ENCODE results near the gene GNAQ.

Gene GNAQ

DNA sequence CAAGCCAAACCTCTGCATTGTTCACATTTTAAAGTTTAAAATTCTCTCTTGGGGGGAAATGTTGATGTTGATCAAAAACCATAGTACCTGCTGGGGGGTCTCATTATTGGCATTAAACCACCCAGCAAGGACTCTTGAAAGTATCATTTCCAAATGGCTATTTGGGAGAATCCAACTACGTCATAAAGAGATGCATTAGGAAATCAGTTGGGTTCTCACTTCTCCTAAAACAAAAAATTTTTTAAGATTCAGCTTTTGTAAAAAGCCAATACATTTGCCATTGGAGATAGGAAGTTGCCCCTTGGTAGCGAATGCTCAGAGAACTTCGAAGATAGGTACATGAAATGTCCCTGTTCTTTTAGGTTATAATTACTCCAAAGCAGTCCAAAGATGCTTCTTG is 96.4 kb downstream of the GNAQ start:
- no peak overlapping the region for H3K4me3 Mint-ChIP-seq

DNA sequence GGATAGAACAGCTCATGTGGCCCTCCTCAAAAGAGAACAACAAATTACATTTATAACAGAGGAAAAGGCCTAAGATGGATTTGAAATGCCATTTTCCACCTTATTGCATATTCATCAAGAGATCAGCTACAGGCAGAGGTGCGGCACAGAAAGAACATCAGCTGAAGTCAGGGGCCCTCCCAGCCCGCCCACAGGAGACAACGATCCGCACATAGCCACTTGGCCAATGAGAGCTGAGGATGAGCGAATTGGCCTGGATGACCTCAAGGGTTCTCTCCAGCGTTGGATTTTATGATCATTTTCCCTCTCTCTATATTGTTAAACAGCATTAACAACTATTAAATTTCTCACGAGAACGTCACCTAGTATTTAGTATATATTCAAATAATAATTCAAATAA is 97.6 kb downstream of the GNAQ start:
- Mint-ChIP-seq H3K4me3 (no peak overlapping the region), H3K27me3 (peaks cover 22% of the 10 kb centered on the region), H3K36me3 (no peaks in the 10 kb centered on the region), H3K27ac (no peak overlapping the region), H3K9me3 (no peaks in the 10 kb centered on the region), H3K4me1 (peaks cover 9% of the 10 kb centered on the region)
- ATAC-seq: no peak

More for the DNA sequence above, 96.4 kb downstream of the GNAQ start:
- Mint-ChIP-seq H3K27ac (no peak overlapping the region), H3K4me1 (peaks cover 9% of the 10 kb centered on the region), H3K27me3 (peaks cover 22% of the 10 kb centered on the region), H3K36me3 (no peaks in the 10 kb centered on the region), H3K9me3 (no peaks in the 10 kb centered on the region)
- ATAC-seq: no peak

DNA sequence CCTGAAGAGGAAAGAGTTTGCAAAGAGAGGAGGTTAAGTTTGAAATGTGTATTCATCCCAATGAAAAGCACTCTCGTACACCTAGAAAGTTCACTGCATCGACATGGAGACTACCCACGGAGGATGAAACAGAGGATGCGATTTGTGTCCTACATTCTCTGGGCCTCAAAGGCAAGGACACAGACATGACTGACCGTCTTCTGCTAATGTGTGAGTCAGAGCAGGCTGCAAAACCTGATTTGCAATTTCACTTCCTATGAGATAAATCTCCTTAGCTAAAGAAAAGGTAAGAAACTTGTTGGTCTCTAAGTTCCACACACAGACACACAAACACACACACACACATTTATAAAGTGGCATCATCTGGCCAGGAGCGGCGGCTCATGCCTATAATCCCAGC is 98.6 kb downstream of the GNAQ start:
- no peak for ATAC-seq
- H3K27me3 Mint-ChIP-seq: peaks cover 22% of the 10 kb centered on the region
- H3K9me3 Mint-ChIP-seq: no peaks in the 10 kb centered on the region
- peaks cover 9% of the 10 kb centered on the region for H3K4me1 Mint-ChIP-seq
- H3K36me3 Mint-ChIP-seq: no peaks in the 10 kb centered on the region
- H3K4me3 Mint-ChIP-seq: no peak overlapping the region
- H3K27ac Mint-ChIP-seq: no peak overlapping the region

DNA sequence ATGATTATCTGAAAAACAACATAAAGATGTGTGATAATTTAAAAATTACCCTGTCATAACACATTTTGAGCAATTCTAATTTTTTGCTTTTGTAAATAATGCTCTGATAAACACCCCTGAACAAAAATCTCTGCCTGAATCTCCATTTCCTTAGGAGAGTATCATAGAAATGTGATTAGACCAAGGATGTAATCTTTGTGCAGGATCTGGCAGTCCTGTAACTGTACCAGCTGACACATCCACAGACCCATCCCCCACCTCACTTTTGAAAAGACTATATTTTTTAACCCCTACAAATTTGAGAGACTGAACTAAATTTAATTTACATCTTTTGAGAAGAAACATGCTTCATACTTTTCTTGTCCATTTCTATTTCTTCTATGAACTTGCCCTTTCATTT is 101.7 kb downstream of the GNAQ start:
- no peaks in the 10 kb centered on the region for H3K4me1 Mint-ChIP-seq
- no peaks in the 10 kb centered on the region for H3K9me3 Mint-ChIP-seq

DNA sequence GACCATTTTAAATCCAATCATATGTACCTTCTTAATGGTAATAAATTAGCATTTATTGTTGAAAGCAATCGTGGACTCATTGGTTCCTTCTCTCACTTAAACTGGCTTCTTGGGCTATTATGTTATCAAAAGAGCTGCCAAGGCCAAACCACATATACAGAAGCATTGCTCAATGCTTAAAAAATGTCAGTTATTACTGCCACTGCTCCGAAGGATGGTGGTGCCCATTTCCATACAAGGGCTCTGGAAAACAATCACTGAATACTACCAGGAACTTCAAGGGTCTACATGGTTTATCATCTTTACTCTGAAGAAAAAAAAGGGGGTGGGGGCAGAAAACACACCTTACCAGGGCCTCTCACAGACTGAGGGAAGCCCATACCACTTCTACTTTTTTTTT is 104.3 kb downstream of the GNAQ start:
- Mint-ChIP-seq H3K27ac (no peak overlapping the region), H3K4me1 (no peaks in the 10 kb centered on the region), H3K36me3 (no peaks in the 10 kb centered on the region), H3K27me3 (peaks cover 13% of the 10 kb centered on the region), H3K9me3 (no peaks in the 10 kb centered on the region), H3K4me3 (no peak overlapping the region)
- ATAC-seq: no peak

More for the DNA sequence above, 101.7 kb downstream of the GNAQ start:
- ATAC-seq: no peak
- Mint-ChIP-seq H3K27me3 (peaks cover 22% of the 10 kb centered on the region), H3K27ac (no peak overlapping the region), H3K36me3 (no peaks in the 10 kb centered on the region), H3K4me3 (no peak overlapping the region)

DNA sequence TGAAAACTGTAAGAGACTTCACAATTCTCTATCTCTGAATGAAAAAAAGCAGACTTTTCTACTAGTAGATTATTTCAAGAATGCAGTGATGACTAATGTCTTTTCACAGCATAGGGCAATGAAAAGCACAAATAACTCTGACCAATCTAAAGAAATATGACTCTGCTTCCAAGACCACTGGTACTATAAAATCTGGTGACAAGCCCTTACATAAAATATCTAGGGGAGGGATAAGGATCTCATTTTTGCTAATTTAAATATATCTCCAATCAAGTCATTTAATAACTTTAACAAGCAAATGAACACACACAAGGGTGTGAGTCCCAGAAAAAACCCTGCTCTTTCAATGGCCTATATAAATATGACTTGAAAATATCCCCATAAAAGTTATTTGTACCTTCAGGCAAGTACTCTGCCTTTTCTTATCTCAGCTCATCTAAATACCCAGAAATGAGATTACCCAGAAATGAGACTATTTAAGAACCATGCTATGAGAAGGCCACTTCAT is 105.2 kb downstream of the GNAQ start:
- Mint-ChIP-seq H3K9me3 (no peaks in the 10 kb centered on the region), H3K27ac (no peak overlapping the region), H3K4me1 (no peaks in the 10 kb centered on the region), H3K27me3 (peaks cover 7% of the 10 kb centered on the region), H3K36me3 (no peaks in the 10 kb centered on the region), H3K4me3 (no peak overlapping the region)
- no peak for ATAC-seq

DNA sequence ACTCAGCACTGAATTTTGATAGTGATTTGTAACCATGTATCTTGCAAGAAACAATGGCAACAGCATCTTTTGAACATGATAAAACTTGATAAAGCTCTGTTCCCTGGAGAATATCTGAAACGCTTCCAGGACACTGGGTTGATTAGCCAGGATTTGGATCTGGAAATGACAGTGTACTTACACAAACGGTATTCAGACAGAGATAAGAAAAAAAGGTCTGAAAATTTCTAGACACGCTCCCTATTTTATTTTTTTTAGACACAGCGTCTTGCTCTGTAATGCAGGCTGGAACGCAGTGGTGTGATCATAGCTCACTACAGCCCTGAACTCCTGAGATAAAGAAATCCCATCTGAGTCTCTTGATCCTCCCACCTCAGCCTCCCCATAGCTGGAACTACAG is 109.0 kb downstream of the GNAQ start:
- H3K27me3 Mint-ChIP-seq: no peaks in the 10 kb centered on the region
- no peak overlapping the region for H3K27ac Mint-ChIP-seq
- H3K4me1 Mint-ChIP-seq: no peaks in the 10 kb centered on the region
- H3K9me3 Mint-ChIP-seq: no peaks in the 10 kb centered on the region
- H3K36me3 Mint-ChIP-seq: no peaks in the 10 kb centered on the region
- no peak for ATAC-seq
- H3K4me3 Mint-ChIP-seq: no peak overlapping the region

DNA sequence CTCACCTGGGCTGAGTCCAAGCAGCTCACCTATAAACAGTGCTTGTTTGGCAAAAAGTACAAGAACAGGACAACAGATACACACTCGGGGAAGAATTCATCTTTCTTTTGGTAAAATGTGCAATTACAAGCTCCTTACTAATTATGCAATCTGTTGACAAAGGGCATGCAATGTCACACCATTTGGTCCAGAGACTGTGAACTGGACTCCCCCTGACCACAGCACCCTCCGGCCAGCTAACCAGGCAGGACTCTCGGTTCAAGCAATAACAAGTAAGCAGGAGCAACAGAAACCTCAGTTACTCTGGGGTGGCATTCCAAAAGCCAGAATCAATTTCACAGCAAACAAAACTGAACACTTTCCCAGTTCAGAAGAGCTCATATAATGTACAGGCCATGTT is 113.8 kb downstream of the GNAQ start:
- ATAC-seq: no peak
- peaks cover 8% of the 10 kb centered on the region for H3K27me3 Mint-ChIP-seq
- no peak overlapping the region for H3K4me3 Mint-ChIP-seq
- no peaks in the 10 kb centered on the region for H3K9me3 Mint-ChIP-seq
- no peaks in the 10 kb centered on the region for H3K4me1 Mint-ChIP-seq
- no peak overlapping the region for H3K27ac Mint-ChIP-seq
- no peaks in the 10 kb centered on the region for H3K36me3 Mint-ChIP-seq

DNA sequence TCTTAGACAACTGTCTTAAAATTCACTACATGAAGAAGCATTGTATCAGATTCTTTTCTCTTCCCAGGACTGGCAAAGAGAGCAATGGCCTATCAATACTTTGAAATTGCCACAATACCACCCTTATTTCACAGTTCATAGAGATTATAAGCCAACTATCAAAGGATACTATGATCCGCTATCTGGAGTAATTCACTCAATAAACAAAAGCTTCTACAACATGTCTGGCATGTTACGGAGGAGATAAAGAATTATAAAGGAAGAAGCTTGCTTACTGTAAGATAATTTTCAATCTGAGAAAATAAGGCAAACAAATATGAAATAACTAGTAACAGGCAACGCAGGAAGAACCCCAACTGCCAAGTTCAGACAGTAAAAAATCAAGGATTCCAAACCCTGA is 114.8 kb downstream of the GNAQ start:
- Mint-ChIP-seq H3K9me3 (no peaks in the 10 kb centered on the region), H3K27ac (no peak overlapping the region), H3K4me3 (no peak overlapping the region), H3K27me3 (peaks cover 17% of the 10 kb centered on the region), H3K4me1 (no peaks in the 10 kb centered on the region), H3K36me3 (no peaks in the 10 kb centered on the region)
- ATAC-seq: no peak

DNA sequence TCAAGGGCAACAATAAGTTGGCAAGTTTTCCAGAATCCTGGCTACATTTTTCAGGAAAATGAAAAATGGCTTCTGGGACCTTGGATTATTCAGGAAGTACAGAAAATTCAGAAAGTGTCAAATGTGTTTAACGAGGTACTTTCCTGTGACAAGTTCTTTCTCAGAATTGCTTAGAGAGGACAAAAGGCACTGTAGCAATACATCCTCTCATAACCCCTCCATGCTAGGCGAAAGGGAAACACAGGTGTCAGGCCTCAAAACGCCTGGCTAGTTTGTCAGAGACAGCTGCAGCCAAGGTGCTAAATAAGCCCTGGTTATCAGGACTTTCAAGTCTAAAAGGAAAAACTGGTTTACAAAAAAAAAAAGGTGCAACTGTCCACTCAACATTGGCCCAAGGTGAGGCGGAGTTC is 115.2 kb downstream of the GNAQ start:
- Mint-ChIP-seq H3K27me3 (peaks cover 21% of the 10 kb centered on the region), H3K4me1 (no peaks in the 10 kb centered on the region), H3K36me3 (no peaks in the 10 kb centered on the region), H3K27ac (no peak overlapping the region), H3K4me3 (no peak overlapping the region), H3K9me3 (no peaks in the 10 kb centered on the region)
- ATAC-seq: no peak

DNA sequence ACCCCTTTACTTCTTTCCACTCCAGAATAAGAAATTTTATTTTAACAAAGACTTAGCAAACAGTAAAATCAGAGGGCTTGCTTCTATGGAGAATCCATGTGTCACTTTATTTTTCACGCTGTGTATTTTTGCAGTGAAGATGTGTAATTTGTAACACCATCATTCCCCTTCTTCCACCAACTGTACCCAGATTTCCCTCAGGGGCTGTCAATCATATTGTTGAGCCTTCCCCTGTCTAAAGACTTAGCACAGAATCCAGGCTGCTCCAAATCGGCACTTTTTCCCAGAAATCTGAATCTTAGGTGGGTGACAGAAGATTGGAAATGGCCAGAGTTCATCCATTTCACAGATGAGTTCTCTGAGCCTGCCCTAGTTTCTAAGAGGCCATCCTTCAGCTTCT is 115.9 kb downstream of the GNAQ start:
- H3K9me3 Mint-ChIP-seq: no peaks in the 10 kb centered on the region
- H3K36me3 Mint-ChIP-seq: no peaks in the 10 kb centered on the region
- H3K4me3 Mint-ChIP-seq: no peak overlapping the region
- no peak for ATAC-seq
- H3K27me3 Mint-ChIP-seq: peaks cover 23% of the 10 kb centered on the region
- no peaks in the 10 kb centered on the region for H3K4me1 Mint-ChIP-seq
- no peak overlapping the region for H3K27ac Mint-ChIP-seq

DNA sequence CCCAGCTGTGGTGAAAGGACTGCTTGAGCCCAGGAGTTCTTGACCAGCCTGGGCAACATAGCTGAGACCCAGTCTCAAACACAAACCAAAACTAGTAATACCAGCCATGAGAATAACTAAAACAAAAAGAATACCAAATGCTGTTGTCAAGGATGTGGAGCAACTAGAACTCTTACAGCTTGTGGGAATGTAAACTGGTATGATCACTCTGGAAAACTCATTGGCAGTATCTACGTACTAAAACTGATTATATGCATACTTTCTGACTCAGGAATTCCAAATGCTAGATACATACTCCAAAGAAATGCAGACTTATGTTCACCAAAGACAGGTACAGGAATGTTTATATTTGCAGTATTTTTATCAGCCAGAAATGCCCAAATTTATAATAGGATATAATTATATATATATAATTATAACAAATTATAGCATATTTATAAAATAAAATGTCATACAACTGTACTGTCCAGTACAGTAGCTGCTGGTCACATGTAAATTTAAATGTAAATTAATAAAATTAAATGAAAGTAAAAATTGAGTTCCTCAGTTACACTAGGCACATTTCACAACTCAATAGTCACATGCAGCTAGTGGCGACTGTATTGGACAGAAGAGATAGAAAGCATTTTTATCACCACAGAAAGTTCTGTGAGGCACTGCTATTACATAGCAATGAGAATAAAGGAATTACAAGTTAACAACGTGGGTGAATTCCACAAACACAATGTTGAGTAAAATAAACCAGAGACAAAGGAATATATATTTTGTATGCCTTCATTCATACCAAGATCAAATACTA is 118.5 kb downstream of the GNAQ start:
- H3K4me1 Mint-ChIP-seq: no peaks in the 10 kb centered on the region
- no peak for ATAC-seq
- no peaks in the 10 kb centered on the region for H3K9me3 Mint-ChIP-seq
- no peak overlapping the region for H3K4me3 Mint-ChIP-seq
- no peak overlapping the region for H3K27ac Mint-ChIP-seq
- H3K27me3 Mint-ChIP-seq: peaks cover 44% of the 10 kb centered on the region
- H3K36me3 Mint-ChIP-seq: no peaks in the 10 kb centered on the region

DNA sequence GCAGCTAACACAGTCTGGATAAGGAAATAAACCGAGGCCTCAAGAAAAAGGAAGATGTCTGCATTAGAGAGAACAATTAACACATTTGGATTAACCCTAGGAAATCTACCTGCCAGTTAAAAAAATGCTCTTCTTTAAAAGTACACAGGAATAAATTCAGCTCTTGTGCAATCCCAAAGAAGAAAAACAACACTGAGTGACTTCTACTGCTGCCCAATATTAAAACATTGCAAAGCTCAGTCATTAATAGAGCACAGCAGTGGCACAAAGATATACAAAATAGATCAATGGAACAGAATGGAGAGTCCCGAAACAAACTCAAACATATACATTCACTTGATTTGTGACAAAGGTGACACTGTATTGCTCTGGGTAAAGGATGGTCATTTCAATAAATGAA is 119.7 kb downstream of the GNAQ start:
- no peak overlapping the region for H3K27ac Mint-ChIP-seq
- no peak for ATAC-seq
- no peaks in the 10 kb centered on the region for H3K36me3 Mint-ChIP-seq
- no peaks in the 10 kb centered on the region for H3K9me3 Mint-ChIP-seq
- no peaks in the 10 kb centered on the region for H3K4me1 Mint-ChIP-seq
- H3K4me3 Mint-ChIP-seq: no peak overlapping the region
- peaks cover 55% of the 10 kb centered on the region for H3K27me3 Mint-ChIP-seq

DNA sequence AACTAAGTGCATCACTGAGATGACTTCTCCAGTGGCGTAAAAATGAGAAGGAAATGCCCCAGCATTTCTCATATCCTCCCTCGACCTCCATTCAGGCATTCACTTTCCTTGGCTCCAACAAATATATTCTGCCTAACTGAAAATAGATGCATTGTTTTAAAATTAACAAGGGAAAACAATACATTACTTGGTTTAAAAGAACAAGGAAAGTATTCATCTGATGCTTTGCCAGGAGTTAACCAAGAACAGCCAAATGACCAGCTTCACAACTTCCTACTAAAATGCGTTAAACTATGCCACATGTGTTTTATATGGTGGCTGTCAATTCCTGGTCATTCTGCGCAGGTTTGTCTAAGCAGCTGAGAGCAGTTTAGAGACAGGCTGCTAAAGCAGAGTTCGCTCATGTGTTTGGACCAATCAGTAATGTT is 121.4 kb downstream of the GNAQ start:
- Mint-ChIP-seq H3K27ac (no peak overlapping the region), H3K27me3 (peaks cover 55% of the 10 kb centered on the region), H3K9me3 (no peaks in the 10 kb centered on the region), H3K4me3 (no peak overlapping the region), H3K36me3 (no peaks in the 10 kb centered on the region), H3K4me1 (no peaks in the 10 kb centered on the region)
- no peak for ATAC-seq

DNA sequence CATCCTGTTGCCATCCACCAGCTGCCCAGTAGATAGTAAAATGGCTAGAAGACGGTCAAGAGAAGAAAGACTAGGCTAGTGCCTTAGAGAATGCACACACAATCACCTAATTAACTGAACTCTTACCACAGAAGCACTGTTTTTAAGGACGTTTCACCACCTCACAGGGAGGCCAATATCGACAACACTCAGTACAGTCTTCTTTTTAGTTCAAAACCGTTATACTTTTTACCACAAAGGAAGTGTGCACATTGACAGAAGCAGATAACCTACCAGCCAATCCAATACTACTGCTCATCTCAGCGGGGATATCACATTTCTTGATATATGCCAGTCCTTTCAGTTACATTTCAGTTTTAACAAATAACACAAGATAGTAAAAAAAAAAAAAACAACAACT is 122.3 kb downstream of the GNAQ start:
- H3K4me1 Mint-ChIP-seq: no peaks in the 10 kb centered on the region
- no peak overlapping the region for H3K27ac Mint-ChIP-seq
- ATAC-seq: no peak
- H3K36me3 Mint-ChIP-seq: no peaks in the 10 kb centered on the region
- no peak overlapping the region for H3K4me3 Mint-ChIP-seq
- peaks cover 55% of the 10 kb centered on the region for H3K27me3 Mint-ChIP-seq
- H3K9me3 Mint-ChIP-seq: no peaks in the 10 kb centered on the region

DNA sequence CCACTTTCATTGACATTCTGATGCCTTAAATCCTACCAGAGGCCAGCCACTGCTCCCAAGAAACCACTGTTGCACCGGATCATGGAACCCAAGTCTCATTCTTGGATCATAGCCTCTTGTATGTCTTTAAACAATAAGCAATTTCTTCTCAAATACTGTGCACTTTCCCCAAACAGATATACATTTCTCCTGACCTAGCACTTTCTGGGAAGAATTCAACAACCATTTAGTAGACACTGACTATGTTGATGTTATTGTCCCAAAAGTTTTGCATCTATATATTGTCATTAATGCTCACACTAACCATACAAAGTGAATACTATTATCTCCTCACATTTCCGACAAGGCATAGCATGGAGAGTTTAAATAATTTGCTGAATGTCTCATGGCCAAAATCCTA is 123.3 kb downstream of the GNAQ start:
- Mint-ChIP-seq H3K9me3 (no peaks in the 10 kb centered on the region), H3K27me3 (peaks cover 47% of the 10 kb centered on the region), H3K4me3 (no peak overlapping the region), H3K27ac (no peak overlapping the region), H3K36me3 (no peaks in the 10 kb centered on the region), H3K4me1 (no peaks in the 10 kb centered on the region)
- ATAC-seq: no peak

All from stimulated activated memory B cell treated with anti-CD40 and anti-IgM and Interleukin-4, amounts not matched to agents 10 μg/mL and 1 μg/mL and 100 μg/mL, for 72 hours (primary cell).